ENCODE measurements around the gene PPM1K. TPM values are rescaled to one million over a fixed set of nuclear protein-coding genes. Genes with fewer than 3 reads are reported as not detected.
"Not testable (repeated sequence)": the region's sequence is repeated elsewhere in the genome, so short reads cannot be mapped to it uniquely, and the experiment has no call there.

Gene PPM1K
- 10 to 100 TPM; 67.1 to 83.9 TPM for total RNA-seq

DNA sequence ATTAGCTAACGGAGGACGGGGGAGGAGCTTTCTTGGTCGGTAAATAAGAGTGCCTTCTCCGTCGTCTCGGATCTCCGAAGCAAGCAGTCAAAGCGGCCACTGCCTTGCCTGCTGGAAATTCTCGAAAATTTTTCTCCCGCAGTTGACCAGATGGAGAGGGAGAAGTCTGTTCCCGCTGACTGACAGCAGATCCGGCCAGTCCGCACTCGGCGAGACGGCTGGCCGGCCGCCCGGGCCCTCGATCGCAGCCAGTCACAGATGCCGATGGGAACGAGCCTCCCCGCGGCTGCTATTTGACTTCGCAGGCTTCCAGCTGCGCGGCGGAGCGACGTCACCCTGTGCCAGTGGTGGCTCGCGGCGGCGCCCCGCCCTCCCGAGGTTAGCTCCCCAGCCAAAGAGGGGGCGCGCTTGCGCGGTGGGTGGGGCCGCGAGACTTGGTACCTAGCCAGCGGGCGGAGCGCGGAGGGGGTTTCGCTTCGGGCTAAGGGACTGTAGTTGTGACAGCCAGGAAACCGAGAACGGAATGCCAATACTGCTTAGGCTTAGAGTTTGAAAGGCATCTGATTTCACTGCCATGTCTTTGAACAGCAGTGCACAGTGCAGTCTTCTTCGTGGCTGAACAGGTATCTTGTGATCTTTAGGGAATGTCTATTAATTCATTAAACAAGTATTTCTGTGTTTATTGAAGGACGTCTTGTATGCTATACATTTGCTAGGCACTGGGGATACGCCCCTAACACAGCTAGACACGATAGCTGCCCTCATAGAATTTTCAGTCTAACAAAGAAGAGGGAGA lies at the start of gene PPM1K:
Gene PPM1K, minus strand, starts transcription at position 123 of the 796 bp plus-strand sequence. CDS start 5,978 bp downstream, outside the sequence.
- DNase-seq (ENCODE audit: low spot score) (peak; percentile 100), ATAC-seq (peak; percentile 95 to 96)
- Mint-ChIP-seq H3K27ac (peak within 1 kb of the TSS; percentile 99 to 100), H3K4me1 (ENCODE audit: low read depth in 2 of 2) (peaks cover 33 to 39% of the 10 kb centered on the region in 2 donors), H3K27me3 (no peaks in the 10 kb centered on the region), H3K4me3 (peak within 1 kb of the TSS; percentile 99), H3K9me3 (no peaks in the 10 kb centered on the region), H3K36me3 (no peaks in the 10 kb centered on the region)

DNA sequence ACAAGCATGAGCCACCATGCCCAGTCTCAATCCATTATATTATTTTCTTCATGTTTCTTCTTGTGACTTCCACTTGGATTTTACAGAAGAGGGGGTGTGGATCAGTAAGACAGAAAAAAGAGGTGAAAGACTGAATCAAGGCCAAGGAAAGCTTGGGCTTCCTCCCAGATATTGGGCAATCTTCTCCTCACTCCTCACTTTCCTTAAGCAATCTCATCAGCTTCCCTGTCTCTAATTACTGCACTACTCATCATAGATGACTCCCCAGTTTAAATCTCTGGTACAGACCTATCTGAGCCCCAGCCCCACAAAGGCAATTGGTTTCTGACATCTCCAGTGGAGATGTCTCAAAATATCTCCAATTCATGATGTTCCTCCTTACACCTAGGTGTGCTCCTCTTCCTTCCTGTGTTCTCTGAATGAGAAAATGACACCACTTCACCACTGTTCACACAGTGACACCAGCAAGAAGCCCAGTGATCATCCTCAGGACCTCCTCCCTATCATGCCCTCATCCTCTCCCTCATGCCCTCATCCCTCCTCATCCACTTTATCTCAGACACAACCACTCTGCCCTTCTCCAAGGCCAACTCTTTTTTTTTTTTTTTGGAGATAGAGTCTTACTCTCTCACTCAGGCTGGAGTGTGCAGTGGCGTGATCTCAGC lies 49.5 kb upstream of the PPM1K start:
- Mint-ChIP-seq H3K4me1 (ENCODE audit: low read depth in 2 of 2) (peaks cover 5 to 6% of the 10 kb centered on the region in 2 donors), H3K27me3 (peaks cover 8 to 24% of the 10 kb centered on the region in 2 donors), H3K27ac (no peak overlapping the region), H3K9me3 (no peaks in the 10 kb centered on the region), H3K4me3 (no peak overlapping the region), H3K36me3 (no peaks in the 10 kb centered on the region)
- DNase-seq (ENCODE audit: low spot score) (no peak), ATAC-seq (no peak)

DNA sequence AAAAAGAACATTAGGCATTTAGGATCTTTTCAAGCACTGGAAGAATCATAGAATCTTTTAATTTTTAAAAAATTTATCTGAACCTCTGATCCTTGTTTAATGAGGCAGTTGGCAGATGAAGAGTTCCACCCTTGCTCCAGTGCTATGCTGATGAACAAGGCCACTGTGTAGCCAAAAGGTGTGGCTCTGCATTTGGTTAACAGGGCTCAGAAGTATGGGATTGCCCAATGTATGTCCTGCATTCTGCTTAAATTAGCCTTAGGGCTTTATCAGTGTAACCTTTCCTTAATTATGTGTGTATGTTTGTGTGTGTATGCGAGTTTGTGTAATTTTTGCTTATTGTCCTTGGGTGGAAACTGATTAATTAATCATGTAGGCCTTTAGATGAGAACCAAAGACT lies 43.3 kb upstream of the PPM1K start:
- H3K36me3 Mint-ChIP-seq, result no peaks in the 10 kb centered on the region
- ATAC-seq, result no peak
- DNase-seq (ENCODE audit: low spot score), result no peak
- no peaks in the 10 kb centered on the region for H3K4me1 Mint-ChIP-seq (ENCODE audit: low read depth in 2 of 2)
- no peak overlapping the region for H3K27ac Mint-ChIP-seq
- H3K9me3 Mint-ChIP-seq, result no peaks in the 10 kb centered on the region
- H3K4me3 Mint-ChIP-seq, result no peak overlapping the region
- peaks cover 12 to 20% of the 10 kb centered on the region in 2 donors for H3K27me3 Mint-ChIP-seq

DNA sequence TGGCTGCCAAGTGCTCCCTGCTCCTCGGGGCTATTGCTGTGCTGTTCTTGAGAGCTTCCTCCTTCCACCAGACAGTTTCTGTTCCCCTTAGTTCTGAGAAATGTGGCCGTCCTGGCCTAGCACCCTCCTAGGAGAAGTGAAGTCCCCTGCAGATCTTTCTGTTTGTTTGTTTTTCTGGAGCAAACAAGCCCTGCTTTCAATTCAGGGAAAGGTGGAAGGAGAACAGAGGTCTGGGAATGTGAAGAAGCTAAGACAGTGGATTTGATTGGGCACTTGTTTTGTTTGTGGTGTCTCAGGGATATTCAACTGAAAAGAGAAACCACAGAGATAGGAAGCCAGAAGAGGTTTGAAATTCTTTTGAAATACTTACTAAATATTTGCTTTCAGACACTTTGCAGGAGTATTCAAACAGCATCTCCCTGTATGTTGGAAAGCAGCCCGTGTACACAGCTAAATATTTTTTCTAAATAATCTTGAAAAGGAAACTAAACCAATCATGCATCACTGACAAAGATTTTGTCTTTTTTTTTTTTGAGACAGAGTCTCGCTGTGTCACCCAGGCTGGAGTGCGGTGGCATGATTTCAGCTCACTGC lies 36.5 kb upstream of the PPM1K start:
- Mint-ChIP-seq H3K4me3 (peak overlapping the region; percentile 80), H3K27ac (peak overlapping the region; percentile 79 to 90), H3K27me3 (no peaks in the 10 kb centered on the region), H3K36me3 (no peaks in the 10 kb centered on the region), H3K4me1 (ENCODE audit: low read depth in 2 of 2) (peaks cover 12 to 17% of the 10 kb centered on the region in 2 donors), H3K9me3 (no peaks in the 10 kb centered on the region)
- no peak for DNase-seq (ENCODE audit: low spot score)
- peak; percentile 84 to 88 for ATAC-seq

DNA sequence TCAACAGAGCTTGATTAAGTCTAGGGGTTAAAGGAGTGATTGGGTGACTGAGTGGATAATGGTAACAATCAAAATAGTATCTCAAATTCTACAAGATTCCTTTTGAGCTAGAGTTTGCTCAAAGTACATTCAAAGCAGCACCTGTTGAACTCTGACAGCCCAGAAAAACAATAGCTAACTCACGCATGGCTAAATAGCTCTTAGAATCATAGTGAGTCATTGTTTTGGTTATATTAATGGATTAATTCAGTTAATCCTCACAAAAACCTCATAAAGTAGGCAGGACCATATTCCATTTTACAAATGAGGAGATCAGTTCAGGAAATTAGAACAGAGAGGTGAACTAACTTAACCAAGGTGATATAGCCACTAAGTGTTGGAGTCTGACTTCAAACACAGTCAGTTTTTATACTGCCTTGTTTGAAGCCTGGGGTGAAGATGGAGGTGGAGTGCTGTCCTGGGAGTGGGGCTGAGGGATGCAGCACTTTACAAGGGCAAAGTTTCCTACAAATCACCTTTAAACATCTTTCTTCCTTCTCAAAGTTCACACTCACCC lies 35.9 kb upstream of the PPM1K start:
- H3K4me1 Mint-ChIP-seq (ENCODE audit: low read depth in 2 of 2), result peaks cover 12 to 17% of the 10 kb centered on the region in 2 donors
- H3K27me3 Mint-ChIP-seq, result no peaks in the 10 kb centered on the region
- no peaks in the 10 kb centered on the region for H3K9me3 Mint-ChIP-seq
- ATAC-seq (no peak), DNase-seq (ENCODE audit: low spot score) (no peak)
- peak overlapping the region; percentile 80 for H3K4me3 Mint-ChIP-seq
- no peaks in the 10 kb centered on the region for H3K36me3 Mint-ChIP-seq
- peak overlapping the region; percentile 79 to 90 for H3K27ac Mint-ChIP-seq

DNA sequence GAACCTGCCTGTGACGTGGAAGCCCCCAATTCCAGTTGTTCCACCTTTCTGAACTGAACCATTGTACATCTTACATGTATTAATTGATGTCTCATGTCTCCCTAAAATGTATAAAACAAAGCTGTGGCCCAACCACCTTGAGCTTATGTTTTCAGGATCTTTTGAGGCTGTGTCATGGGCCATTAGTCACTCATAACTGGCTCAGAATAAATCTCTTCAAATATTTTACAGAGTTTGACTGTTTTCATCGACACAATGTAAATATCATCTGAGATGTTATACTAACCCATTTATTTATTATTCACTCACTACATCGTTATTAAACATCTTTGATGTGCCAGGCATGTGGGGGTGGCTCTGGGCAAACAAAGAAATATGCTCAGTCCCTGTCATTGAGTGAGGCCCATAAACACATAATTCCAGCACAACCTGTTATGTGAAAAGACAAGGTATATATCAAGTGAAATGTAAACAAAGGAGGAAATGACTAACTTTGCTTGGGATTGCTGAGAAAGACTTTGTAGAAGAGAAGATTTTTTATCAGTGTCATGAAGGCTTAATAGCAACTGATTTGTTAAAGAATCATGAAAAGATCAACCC lies 34.5 kb upstream of the PPM1K start:
- Mint-ChIP-seq H3K27ac (peak overlapping the region in 1 of 2 donors; percentile 79), H3K4me1 (ENCODE audit: low read depth in 2 of 2) (peaks cover 12 to 17% of the 10 kb centered on the region in 2 donors), H3K27me3 (no peaks in the 10 kb centered on the region), H3K36me3 (no peaks in the 10 kb centered on the region), H3K4me3 (no peak overlapping the region), H3K9me3 (no peaks in the 10 kb centered on the region)
- ATAC-seq (no peak), DNase-seq (ENCODE audit: low spot score) (no peak)

DNA sequence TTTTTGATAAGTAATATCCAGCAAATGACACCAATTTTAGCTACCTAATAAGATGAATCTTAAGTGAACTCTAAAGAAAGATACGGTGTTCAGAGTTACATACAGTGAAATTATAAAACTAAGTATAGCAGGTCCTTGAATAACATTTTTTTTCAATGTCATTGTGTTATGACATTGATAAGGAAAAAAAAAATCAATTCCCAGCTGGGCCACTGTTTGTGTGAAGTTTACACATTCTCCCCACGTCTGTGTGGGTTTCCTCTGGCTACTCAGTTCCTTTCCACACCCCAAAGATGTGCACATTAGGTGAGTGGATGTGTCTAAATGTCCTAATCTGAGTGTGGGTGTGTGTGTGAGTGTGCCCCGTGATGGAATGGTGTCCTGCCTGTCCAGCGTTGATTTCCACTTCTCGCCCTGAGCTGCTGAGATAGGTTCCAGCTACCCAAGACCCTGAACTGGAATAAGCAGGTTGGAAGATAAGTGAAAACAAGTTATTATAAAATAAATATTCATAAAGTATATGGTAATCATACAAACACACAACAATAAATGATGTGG lies 31.2 kb upstream of the PPM1K start:
- ATAC-seq (no peak), DNase-seq (ENCODE audit: low spot score) (no peak)
- Mint-ChIP-seq H3K27me3 (peaks cover 11 to 16% of the 10 kb centered on the region in 2 donors), H3K27ac (no peak overlapping the region), H3K9me3 (peaks cover 3% of the 10 kb centered on the region), H3K4me1 (ENCODE audit: low read depth in 2 of 2) (peaks cover 7 to 11% of the 10 kb centered on the region in 2 donors), H3K36me3 (peaks cover 9% of the 10 kb centered on the region), H3K4me3 (no peak overlapping the region)

DNA sequence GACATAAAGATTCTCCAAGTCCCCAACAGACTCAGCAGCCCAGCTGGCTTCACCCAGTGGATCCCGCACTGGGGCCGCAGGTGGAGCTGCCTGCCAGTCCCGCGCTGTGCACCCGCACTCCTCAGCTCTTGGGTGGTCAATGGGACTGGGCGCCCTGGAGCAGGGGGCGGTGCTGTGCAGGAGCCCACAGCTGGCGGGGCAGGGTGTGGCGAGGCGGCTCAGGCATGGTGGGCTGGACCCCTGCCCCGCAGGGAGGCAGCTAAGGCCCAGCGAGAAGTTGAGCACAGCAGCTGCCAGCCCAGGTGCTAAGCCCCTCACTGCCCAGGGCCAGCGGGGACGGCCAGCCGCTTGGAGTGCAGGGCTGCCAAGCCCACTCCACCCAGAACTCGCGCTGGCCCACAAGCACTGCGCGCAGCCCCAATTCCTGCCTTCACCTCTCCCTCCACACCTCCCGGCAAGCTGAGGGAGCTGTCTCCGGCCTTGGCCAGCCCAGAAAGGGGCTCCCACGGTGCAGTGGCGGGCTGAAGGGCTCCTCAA lies 28.8 kb upstream of the PPM1K start:
- not testable (repeated sequence) for H3K27ac Mint-ChIP-seq; H3K9me3 Mint-ChIP-seq; H3K4me1 Mint-ChIP-seq (ENCODE audit: low read depth in 2 of 2); H3K4me3 Mint-ChIP-seq; ATAC-seq; H3K36me3 Mint-ChIP-seq
- peak; percentile 61 for DNase-seq (ENCODE audit: low spot score)
- peaks cover 23 to 38% of the 10 kb centered on the region in 2 donors for H3K27me3 Mint-ChIP-seq

DNA sequence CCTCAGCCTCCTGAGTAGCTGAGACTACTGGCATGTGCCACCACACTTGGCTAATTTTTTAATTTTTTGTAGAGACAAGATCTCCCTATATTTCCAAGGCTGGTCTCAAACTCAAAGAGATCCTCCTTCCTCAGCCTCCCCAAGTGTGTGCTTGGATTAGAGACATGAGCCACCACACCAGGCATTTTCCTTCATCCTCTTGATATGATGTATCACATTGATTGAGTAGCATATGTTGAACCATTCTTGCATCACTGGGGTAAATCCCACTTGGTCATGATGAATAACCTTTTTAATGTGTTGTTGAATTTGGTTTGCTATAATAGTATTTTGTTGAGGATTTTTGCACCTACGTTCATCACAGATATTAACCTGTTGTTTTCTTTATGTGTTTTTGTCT lies 24.2 kb upstream of the PPM1K start:
- H3K9me3 Mint-ChIP-seq, result peaks cover 3% of the 10 kb centered on the region
- ATAC-seq, result no peak
- H3K36me3 Mint-ChIP-seq, result peaks cover 9% of the 10 kb centered on the region
- H3K4me3 Mint-ChIP-seq, result no peak overlapping the region
- no peak overlapping the region for H3K27ac Mint-ChIP-seq
- DNase-seq (ENCODE audit: low spot score), result no peak
- peaks cover 30 to 40% of the 10 kb centered on the region in 2 donors for H3K27me3 Mint-ChIP-seq
- no peaks in the 10 kb centered on the region for H3K4me1 Mint-ChIP-seq (ENCODE audit: low read depth in 2 of 2)

DNA sequence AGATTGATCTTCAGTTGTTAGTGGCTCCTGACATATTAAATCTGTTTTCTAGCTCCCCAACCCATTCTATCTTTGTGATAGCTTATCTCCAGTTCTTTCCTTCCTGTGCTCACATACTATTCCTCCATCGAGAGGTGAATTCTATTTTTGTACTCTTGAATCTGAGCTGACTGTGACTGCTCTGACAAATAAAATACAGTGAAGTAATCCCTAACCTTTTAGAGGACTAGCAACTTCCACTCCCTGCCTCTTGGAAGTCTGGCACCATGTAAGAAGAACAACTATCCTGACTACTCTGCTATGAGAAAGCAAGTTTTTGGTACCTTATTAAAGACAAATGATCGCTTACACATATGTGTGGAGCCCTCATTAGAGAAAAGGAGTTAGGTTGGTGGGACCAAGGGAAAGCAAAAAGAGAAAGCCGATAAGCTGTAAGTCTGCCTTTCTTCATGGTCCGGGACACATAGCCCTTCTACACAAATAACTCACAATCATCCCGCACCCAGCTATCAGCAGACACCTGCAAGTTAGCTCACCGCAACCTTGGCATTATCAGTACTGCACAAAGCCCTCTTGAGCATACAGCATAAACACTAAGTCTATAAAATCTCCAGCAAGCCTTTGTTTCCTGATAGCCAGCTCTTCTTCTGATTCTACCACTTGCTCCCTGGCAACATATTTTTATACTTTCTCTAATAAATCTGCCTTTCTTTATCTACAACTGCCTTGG lies 13.5 kb upstream of the PPM1K start:
- Mint-ChIP-seq H3K4me1 (ENCODE audit: low read depth in 2 of 2) (no peaks in the 10 kb centered on the region), H3K36me3 (no peaks in the 10 kb centered on the region), H3K27ac (no peak overlapping the region), H3K9me3 (no peaks in the 10 kb centered on the region), H3K4me3 (no peak overlapping the region), H3K27me3 (no peaks in the 10 kb centered on the region)
- ATAC-seq (no peak), DNase-seq (ENCODE audit: low spot score) (no peak)

DNA sequence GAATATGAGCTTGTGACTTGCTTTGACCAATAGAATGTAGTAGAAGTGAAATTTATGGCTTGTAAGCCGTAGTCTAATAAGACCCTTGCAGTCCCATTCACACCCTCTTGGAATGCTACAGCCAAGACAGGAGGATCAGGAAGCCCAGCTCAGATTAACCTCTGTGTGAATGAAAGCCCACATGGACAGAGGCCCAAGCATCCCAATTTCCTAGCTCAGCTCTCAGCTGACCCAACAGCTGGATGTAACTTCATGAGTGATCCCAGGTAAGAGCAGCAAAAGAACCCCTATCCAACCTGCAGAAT lies 12.8 kb upstream of the PPM1K start:
- ATAC-seq (no peak), DNase-seq (ENCODE audit: low spot score) (no peak)
- no peak overlapping the region for H3K27ac Mint-ChIP-seq
- H3K36me3 Mint-ChIP-seq, result no peaks in the 10 kb centered on the region
- no peaks in the 10 kb centered on the region for H3K9me3 Mint-ChIP-seq
- no peaks in the 10 kb centered on the region for H3K4me1 Mint-ChIP-seq (ENCODE audit: low read depth in 2 of 2)
- H3K4me3 Mint-ChIP-seq, result no peak overlapping the region
- no peaks in the 10 kb centered on the region for H3K27me3 Mint-ChIP-seq

DNA sequence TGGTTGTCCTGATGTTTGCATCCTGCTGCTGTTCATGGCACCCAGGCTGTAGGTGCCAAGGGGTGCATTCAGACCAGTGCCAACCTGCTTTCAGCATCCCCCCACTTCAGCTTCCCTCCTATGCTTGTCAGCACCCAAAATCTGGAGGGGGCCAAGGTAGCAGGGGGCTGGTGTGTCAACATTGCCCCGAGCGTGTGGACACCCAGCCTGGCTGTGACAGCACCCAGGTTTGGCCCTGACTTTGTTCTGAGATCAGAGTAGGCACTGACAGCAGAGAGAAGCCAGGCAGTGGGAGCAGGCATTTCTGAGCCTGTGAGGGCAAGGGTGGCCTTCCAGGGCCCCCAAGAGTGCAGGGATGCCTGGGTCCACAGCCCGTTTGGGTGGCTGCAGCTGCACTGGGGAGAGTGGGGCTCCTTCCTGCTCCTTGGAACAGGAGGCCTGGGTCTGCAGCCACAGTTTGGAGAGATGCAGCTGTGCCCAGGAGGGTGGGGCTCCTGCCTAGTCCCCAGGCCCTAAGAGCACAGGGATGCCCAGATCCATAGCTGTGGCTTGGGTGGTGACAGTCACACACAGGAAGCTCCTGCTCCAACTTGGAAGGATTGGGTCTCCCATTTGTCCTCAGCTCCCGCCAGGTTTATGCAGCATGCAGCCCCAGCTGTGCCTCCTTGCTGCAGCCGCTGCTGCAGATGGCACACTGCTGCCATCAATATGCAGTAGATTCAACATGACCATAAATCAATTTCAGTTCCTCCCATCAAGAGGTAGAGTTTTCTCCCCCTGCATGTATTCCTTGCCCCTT lies 12.3 kb upstream of the PPM1K start:
- H3K27me3 Mint-ChIP-seq, result no peaks in the 10 kb centered on the region
- no peak overlapping the region for H3K27ac Mint-ChIP-seq
- no peaks in the 10 kb centered on the region for H3K9me3 Mint-ChIP-seq
- no peaks in the 10 kb centered on the region for H3K4me1 Mint-ChIP-seq (ENCODE audit: low read depth in 2 of 2)
- ATAC-seq (peak in 1 of 2 donors; percentile 60), DNase-seq (ENCODE audit: low spot score) (no peak)
- H3K36me3 Mint-ChIP-seq, result no peaks in the 10 kb centered on the region
- H3K4me3 Mint-ChIP-seq, result no peak overlapping the region
